HEK293 (cell line): ENCODE measurements around the gene RAB1B.
A peak's percentile ranks its signal among the peaks of the same experiment; 100 is the strongest.

Source experiments
- BCL11A ChIP-seq: fragments of 450-650 bp; formaldehyde crosslinking; IDR thresholded peaks from 2 replicates; pipeline ENCODE4 v1.5.1; 2016; ENCODE audit warnings: low read depth, missing biosample characterization, missing genetic modification characterization
- HOXC10 ChIP-seq: sonication (generic); formaldehyde crosslinking; IDR thresholded peaks from 2 replicates; pipeline ENCODE4 v1.8.1; 2023; ENCODE audit warnings: mild to moderate bottlenecking, missing genetic modification reagents
- IKZF3 ChIP-seq: fragments of 450-650 bp; IDR thresholded peaks from 2 replicates; pipeline ENCODE4 v1.5.0; 2018; ENCODE audit warnings: missing biosample characterization, mild to moderate bottlenecking, missing genetic modification characterization, moderate library complexity
- KLF17 ChIP-seq: fragments of 450-650 bp; formaldehyde crosslinking; IDR thresholded peaks from 2 replicates; pipeline ENCODE4 v1.5.1; 2016; ENCODE audit warnings: missing biosample characterization, missing genetic modification characterization
- OSR2 ChIP-seq: fragments of 450-650 bp; formaldehyde crosslinking; IDR thresholded peaks from 2 replicates; pipeline ENCODE4 v1.5.1; 2016; ENCODE audit warnings: missing biosample characterization, missing genetic modification characterization
- PRDM2 ChIP-seq: fragments of 450-650 bp; formaldehyde crosslinking; IDR thresholded peaks from 2 replicates; pipeline ENCODE4 v1.5.1; 2016; ENCODE audit warnings: missing biosample characterization, missing genetic modification characterization, borderline replicate concordance
- REPIN1 ChIP-seq: fragments of 450-650 bp; formaldehyde crosslinking; IDR thresholded peaks from 2 replicates; pipeline ENCODE4 v1.5.1; 2017; ENCODE audit warnings: missing biosample characterization, missing genetic modification characterization, low read depth
- TCF7L2 ChIP-seq: IDR thresholded peaks from 2 replicates; pipeline ENCODE4 v1.6.1; 2011; ENCODE audit warnings: low read depth, mild to moderate bottlenecking, inconsistent platforms, low read length, moderate library complexity, borderline replicate concordance
- WT1 ChIP-seq: fragments of 450-650 bp; formaldehyde crosslinking; IDR thresholded peaks from 2 replicates; pipeline ENCODE4 v1.5.1; 2016; ENCODE audit warnings: missing biosample characterization, missing genetic modification characterization
- YY2 ChIP-seq: fragments of 450-650 bp; formaldehyde crosslinking; IDR thresholded peaks from 2 replicates; pipeline ENCODE4 v1.5.1; 2016; ENCODE audit warnings: missing biosample characterization, missing genetic modification characterization
- ZNF112 ChIP-seq: fragments of 450-650 bp; formaldehyde crosslinking; IDR thresholded peaks from 2 replicates; pipeline ENCODE4 v1.5.0; 2017; ENCODE audit warnings: missing biosample characterization, missing genetic modification characterization
- ZNF121 ChIP-seq: fragments of 450-650 bp; formaldehyde crosslinking; IDR thresholded peaks from 2 replicates; pipeline ENCODE4 v1.5.1; 2016; ENCODE audit warnings: missing biosample characterization, missing genetic modification characterization
- ZNF133 ChIP-seq: fragments of 450-650 bp; formaldehyde crosslinking; IDR thresholded peaks from 2 replicates; pipeline ENCODE4 v1.5.1; 2016; ENCODE audit warnings: missing biosample characterization, missing genetic modification characterization
- ZNF155 ChIP-seq: fragments of 450-650 bp; formaldehyde crosslinking; IDR thresholded peaks from 2 replicates; pipeline ENCODE4 v1.5.1; 2016; ENCODE audit warnings: missing biosample characterization, missing genetic modification characterization
- ZNF184 ChIP-seq: fragments of 450-650 bp; IDR thresholded peaks from 2 replicates; pipeline ENCODE4 v1.5.1; 2018; ENCODE audit warnings: missing biosample characterization, mild to moderate bottlenecking, missing genetic modification characterization
- ZNF202 ChIP-seq: fragments of 450-650 bp; formaldehyde crosslinking; IDR thresholded peaks from 2 replicates; pipeline ENCODE4 v1.5.1; 2016; ENCODE audit warnings: missing biosample characterization, missing genetic modification characterization, borderline replicate concordance
- ZNF223 ChIP-seq: fragments of 450-650 bp; formaldehyde crosslinking; IDR thresholded peaks from 2 replicates; pipeline ENCODE4 v1.5.1; 2016; ENCODE audit warnings: missing biosample characterization, missing genetic modification characterization
- ZNF280D ChIP-seq: fragments of 450-650 bp; formaldehyde crosslinking; IDR thresholded peaks from 2 replicates; pipeline ENCODE4 v1.5.1; 2016; ENCODE audit warnings: missing biosample characterization, missing genetic modification characterization
- ZNF302 ChIP-seq: fragments of 450-650 bp; formaldehyde crosslinking; IDR thresholded peaks from 2 replicates; pipeline ENCODE4 v1.5.1; 2016; ENCODE audit warnings: missing biosample characterization, missing genetic modification characterization, low read depth
- ZNF366 ChIP-seq: fragments of 450-650 bp; formaldehyde crosslinking; conservative IDR thresholded peaks from 2 replicates; pipeline ENCODE4 v1.5.1; 2016; ENCODE audit warnings: missing biosample characterization, missing genetic modification characterization
- ZNF610 ChIP-seq: fragments of 450-650 bp; formaldehyde crosslinking; IDR thresholded peaks from 2 replicates; pipeline ENCODE4 v1.5.1; 2016; ENCODE audit warnings: missing biosample characterization, missing genetic modification characterization, borderline replicate concordance
- ZNF624 ChIP-seq: fragments of 450-650 bp; formaldehyde crosslinking; IDR thresholded peaks from 2 replicates; pipeline ENCODE4 v1.5.1; 2017; ENCODE audit warnings: missing biosample characterization, missing genetic modification characterization
- ZNF626 ChIP-seq: fragments of 450-650 bp; sonication (Bioruptor Pico); formaldehyde crosslinking; IDR thresholded peaks from 2 replicates; pipeline ENCODE4 v1.5.1; 2018; ENCODE audit warnings: missing biosample characterization, missing genetic modification characterization, inconsistent platforms
- ZNF670 ChIP-seq: fragments of 450-650 bp; formaldehyde crosslinking; IDR thresholded peaks from 2 replicates; pipeline ENCODE4 v1.5.1; 2016; ENCODE audit warnings: missing biosample characterization, missing genetic modification characterization, low read depth
- ZNF707 ChIP-seq: fragments of 450-650 bp; formaldehyde crosslinking; IDR thresholded peaks from 2 replicates; pipeline ENCODE4 v1.5.1; 2016; ENCODE audit warnings: missing biosample characterization, missing genetic modification characterization
- ZNF768 ChIP-seq: fragments of 450-650 bp; formaldehyde crosslinking; IDR thresholded peaks from 2 replicates; pipeline ENCODE4 v1.5.1; 2018; ENCODE audit warnings: missing biosample characterization, mild to moderate bottlenecking, missing genetic modification characterization
- ZSCAN23 ChIP-seq: fragments of 450-650 bp; formaldehyde crosslinking; IDR thresholded peaks from 2 replicates; pipeline ENCODE4 v1.5.1; 2016; ENCODE audit warnings: missing biosample characterization, missing genetic modification characterization
- ZSCAN4 ChIP-seq: fragments of 450-650 bp; formaldehyde crosslinking; IDR thresholded peaks from 2 replicates; pipeline ENCODE4 v1.5.1; 2017; ENCODE audit warnings: missing biosample characterization, missing genetic modification characterization
- TF ChIP-seq, protein P1 (sequence below): fragments of 450-650 bp; IDR thresholded peaks from 2 replicates; pipeline ENCODE4 v1.5.1; 2018; ENCODE audit warnings: missing biosample characterization, missing genetic modification characterization

The RAB1B gene

DNA sequence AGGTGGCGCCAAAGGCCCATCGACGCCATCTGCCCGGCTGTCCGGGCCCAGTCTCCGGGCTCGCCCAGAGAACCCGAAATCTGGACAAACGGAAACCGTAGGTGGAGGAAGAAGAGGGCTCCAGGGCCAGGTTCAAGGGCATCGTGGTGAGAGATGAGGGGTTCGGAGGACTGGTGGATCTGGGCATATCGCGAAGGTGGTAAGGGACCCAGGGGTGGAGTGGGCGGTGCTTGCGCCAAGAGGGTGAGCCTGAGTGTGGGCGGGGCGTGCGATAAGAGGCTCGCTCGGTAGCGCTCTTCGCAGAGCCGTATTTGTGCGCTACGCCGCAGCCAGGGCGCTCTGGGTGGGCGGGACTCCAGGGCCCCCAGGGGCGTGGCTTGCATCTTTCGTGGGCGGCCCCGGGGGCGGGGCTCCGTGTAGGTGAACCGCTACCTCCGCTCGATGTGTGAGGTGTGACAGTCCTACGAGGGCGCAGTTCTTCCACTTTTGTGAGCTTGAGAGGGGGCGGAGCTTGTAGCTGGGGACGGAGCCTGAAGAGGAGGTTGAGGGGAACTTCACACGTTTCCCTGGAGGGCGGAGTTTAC, 43.6 kb downstream of the RAB1B start (continued):
- TF ChIP-seq ZNF610 (tag by site-specific recombination), result 0 out of 2 replicates have a peak, but pooled peaks have one; percentile 32
- TF ChIP-seq ZNF112, result no peak
- no peak for TF ChIP-seq ZNF184 (tag by site-specific recombination)
- no peak for TF ChIP-seq ZNF366 (tag by site-specific recombination)
- TF ChIP-seq OSR2 (tag by site-specific recombination), result no peak
- no peak for TF ChIP-seq ZNF768 (tag by site-specific recombination)
- no peak for TF ChIP-seq TCF7L2
- no peak for TF ChIP-seq ZNF624 (tag by site-specific recombination)
- TF ChIP-seq ZNF223 (tag by site-specific recombination), result no peak
- no peak for TF ChIP-seq REPIN1 (tag by site-specific recombination)
- TF ChIP-seq ZNF707 (tag by site-specific recombination), result no peak
- no peak for TF ChIP-seq IKZF3 (tag by site-specific recombination)
- TF ChIP-seq ZNF155 (tag by site-specific recombination), result no peak
- TF ChIP-seq ZNF302 (tag by site-specific recombination), result no peak
- no peak for TF ChIP-seq YY2 (tag by site-specific recombination)
- no peak for TF ChIP-seq ZSCAN23 (tag by site-specific recombination)
- TF ChIP-seq ZNF670, result no peak
- no peak for TF ChIP-seq PRDM2 (tag by site-specific recombination)
- no peak for TF ChIP-seq ZNF121 (tag by site-specific recombination)
- no peak for TF ChIP-seq BCL11A (tag by site-specific recombination)
- TF ChIP-seq, protein P1, sequence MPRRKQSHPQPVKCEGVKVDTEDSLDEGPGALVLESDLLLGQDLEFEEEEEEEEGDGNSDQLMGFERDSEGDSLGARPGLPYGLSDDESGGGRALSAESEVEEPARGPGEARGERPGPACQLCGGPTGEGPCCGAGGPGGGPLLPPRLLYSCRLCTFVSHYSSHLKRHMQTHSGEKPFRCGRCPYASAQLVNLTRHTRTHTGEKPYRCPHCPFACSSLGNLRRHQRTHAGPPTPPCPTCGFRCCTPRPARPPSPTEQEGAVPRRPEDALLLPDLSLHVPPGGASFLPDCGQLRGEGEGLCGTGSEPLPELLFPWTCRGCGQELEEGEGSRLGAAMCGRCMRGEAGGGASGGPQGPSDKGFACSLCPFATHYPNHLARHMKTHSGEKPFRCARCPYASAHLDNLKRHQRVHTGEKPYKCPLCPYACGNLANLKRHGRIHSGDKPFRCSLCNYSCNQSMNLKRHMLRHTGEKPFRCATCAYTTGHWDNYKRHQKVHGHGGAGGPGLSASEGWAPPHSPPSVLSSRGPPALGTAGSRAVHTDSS (tag by site-specific recombination), result no peak
- TF ChIP-seq ZNF626, result no peak
- TF ChIP-seq ZNF133, result no peak
- TF ChIP-seq ZNF280D, result no peak
- TF ChIP-seq HOXC10 (CRISPR knock-in tag), result no peak
- no peak for TF ChIP-seq ZSCAN4 (tag by site-specific recombination)
- TF ChIP-seq ZNF202, result no peak
- no peak for TF ChIP-seq WT1 (tag by site-specific recombination)
- TF ChIP-seq KLF17, result 0 out of 2 replicates have a peak, but pooled peaks have one; percentile 42
